Measurements from ENCODE around the gene MYO15B.

DNA sequence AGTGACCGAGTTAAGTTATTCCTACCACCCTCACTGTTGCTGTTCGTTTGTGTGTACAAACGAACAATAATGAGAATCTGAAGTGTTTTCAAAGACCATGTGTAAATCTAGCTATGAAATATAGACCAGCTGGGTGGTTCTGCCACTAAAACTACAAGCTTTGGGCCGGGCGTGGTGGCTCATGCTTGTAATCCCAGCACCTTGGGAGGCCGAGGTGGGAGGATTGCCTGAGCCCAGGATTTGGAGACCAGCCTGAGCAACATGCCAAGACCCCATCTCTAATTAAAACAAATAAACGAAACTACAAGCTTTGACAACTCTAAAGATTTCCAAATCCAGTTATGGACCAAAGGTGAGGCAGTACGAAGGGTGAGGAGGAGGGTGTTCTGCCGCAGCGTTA lies 78.4 kb downstream of the MYO15B start:
- TF ChIP-seq, protein P1, sequence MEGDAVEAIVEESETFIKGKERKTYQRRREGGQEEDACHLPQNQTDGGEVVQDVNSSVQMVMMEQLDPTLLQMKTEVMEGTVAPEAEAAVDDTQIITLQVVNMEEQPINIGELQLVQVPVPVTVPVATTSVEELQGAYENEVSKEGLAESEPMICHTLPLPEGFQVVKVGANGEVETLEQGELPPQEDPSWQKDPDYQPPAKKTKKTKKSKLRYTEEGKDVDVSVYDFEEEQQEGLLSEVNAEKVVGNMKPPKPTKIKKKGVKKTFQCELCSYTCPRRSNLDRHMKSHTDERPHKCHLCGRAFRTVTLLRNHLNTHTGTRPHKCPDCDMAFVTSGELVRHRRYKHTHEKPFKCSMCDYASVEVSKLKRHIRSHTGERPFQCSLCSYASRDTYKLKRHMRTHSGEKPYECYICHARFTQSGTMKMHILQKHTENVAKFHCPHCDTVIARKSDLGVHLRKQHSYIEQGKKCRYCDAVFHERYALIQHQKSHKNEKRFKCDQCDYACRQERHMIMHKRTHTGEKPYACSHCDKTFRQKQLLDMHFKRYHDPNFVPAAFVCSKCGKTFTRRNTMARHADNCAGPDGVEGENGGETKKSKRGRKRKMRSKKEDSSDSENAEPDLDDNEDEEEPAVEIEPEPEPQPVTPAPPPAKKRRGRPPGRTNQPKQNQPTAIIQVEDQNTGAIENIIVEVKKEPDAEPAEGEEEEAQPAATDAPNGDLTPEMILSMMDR (IDR thresholded peaks at IDR 0.05; ENCODE audit: low read length), result no peak
- TF ChIP-seq EZH2phosphoT487 (IDR thresholded peaks at IDR 0.05; ENCODE audit: low read length) (no peak), EZH2 (optimal IDR thresholded peaks at IDR 0.05; ENCODE audit: low read depth, low read length) (no peak)

Data from MM.1S (cell line).